Psoas muscle (tissue), 8 donors: ENCODE data around the gene SETD1A. TPM values are rescaled to one million over a fixed set of nuclear protein-coding genes. Genes with fewer than 3 reads are reported as not detected.

ENCODE experiments used
- ATAC-seq, 4 donors: fragments of 200-7000 bp; cut with Tn5 transposase; one replicate each; pipeline ENCODE4 v1.9.1; 2020; ENCODE audit warnings: moderate library complexity in 3 of 4, mild to moderate bottlenecking in 2 of 4
- DNase-seq, 2 donors: peaks; one replicate each; pipeline ENCODE4 v3.0.0-alpha.2; 2020
- H3K27ac ChIP-seq: fragments of 200-600 bp; one replicate; pipeline ENCODE4 v1.8.0; 2022
- H3K27me3 ChIP-seq, 3 donors: fragments of 200-600 bp in 1 of 3; one replicate each; pipeline versions ENCODE4 v1.6.1 to v1.8.0; 2013 to 2022; ENCODE audit warnings: low read length in 2 of 3, mild to moderate bottlenecking in 2 of 3, moderate library complexity in 1 of 3; ENCODE audit not compliant: insufficient read depth in 3 of 3
- H3K36me3 ChIP-seq, 2 donors: fragments of 200-600 bp in 1 of 2; one replicate each; pipeline versions ENCODE4 v1.6.1 to v1.8.0; 2013 to 2022; ENCODE audit warnings: low read depth in 1 of 2, mild to moderate bottlenecking in 1 of 2, moderate library complexity in 1 of 2; ENCODE audit not compliant: insufficient read depth in 1 of 2
- H3K4me1 ChIP-seq: fragments of 200-600 bp; one replicate; pipeline ENCODE4 v1.8.0; 2022
- H3K4me3 ChIP-seq: fragments of 200-600 bp; one replicate; pipeline ENCODE4 v1.8.0; 2022; ENCODE audit warnings: mild to moderate bottlenecking
- H3K9me3 ChIP-seq: fragments of 200-600 bp; one replicate; pipeline ENCODE4 v1.8.0; 2022
- WGBS, 3 donors: extraction: QIAGEN DNeasy Blood & Tissue Kit; methylation state at CpG; one replicate each; pipeline versions ENCODE4 v1.1.6 to v1.1.7; 2013; 5-methylcytosine and 5-hydroxymethylcytosine counted together
- intact Hi-C, 2 donors: fragments of 100-400 bp; cut with DNase I; formaldehyde crosslinking; loops; one replicate each; pipeline versions ENCODE4 v1.11.0 to v1.14.2; 2022
- polyA plus RNA-seq, 3 donors: library from polyadenylated mRNA; stranded (reverse); fragments of 200-250 nt; gene quantifications; one replicate each; pipeline ENCODE4 v1.2.3, GENCODE V29; 2013
- total RNA-seq, 4 donors: library from RNA; stranded (reverse); fragmentation: NEBNext Ultra II Directional in 2 of 4; extraction: Animal tissue kit (Norgen Biotek cat#: 25700) in 2 of 4; gene quantifications; one replicate each; pipeline versions ENCODE4 v1.2.1 to v1.2.4, GENCODE V29; 2021 to 2023
- TF ChIP-seq, protein P1 (sequence below): fragments of 200-600 bp; IDR thresholded peaks from one replicate; pipeline ENCODE4 v1.8.0; 2022; ENCODE audit warnings: antibody characterized with exemption
- donor health status: healthy with polysubstance abuse.
- donor health status: DM: no; HTN: no; CAD: no; lungs with moderate emphysema.
- donor health status: Bipolar disorder and iron deficiency.
- donor health status: healthy.
- donor health status: DM: yes; HTN: yes; CAD: no.
- donor health status: DM: no; HTN: no; CAD: no.
- donor health status: DM: no; HTN: no; CAD: no.
- donor health status: DM: yes; HTN: yes; CAD: no.

The SETD1A gene
- total and polyA plus RNA-seq, 7 donors: 7.9 to 19.0 (median 14.9) TPM

DNA sequence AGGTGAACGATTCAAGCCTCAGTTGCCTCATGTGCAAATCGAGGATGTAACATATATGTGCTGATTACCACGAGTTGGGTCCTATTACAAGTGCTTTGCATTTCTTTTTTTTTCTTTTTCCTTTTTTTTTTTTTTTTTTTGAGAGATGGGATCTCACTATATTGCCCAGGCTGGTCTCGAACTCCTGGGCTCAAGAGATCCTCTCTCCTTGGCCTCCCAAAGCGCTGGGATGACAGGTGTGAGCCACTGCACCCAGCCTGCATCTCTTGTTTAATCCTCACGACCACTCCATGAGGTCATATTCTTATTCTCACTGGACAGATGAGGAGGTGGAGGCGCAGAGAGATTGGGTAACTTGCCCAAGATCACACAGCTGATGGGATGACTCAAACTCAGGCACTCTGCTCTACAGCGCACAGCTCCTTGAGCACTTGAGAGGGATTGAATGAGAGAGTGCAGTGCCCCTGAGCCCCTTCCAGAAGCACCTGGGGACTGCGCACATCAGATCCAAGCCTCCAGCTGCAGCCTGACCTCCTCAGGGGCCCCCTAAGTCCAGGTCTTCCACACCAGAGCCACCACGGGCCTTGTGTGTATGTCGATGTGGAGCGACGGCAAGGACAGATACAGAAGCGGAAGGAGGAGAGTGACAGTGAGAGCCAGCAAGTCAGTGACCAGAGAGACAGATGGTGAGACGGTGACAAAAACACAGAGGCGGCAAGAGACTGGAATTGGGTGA, 48.0 kb downstream of the SETD1A start:
- Histone ChIP-seq H3K4me3 (no peak overlapping the region), H3K36me3 (no peaks in the 10 kb centered on the region), H3K27me3 (peaks cover 0 to 26% (median 10%) of the 10 kb centered on the region in 3 donors), H3K9me3 (no peaks in the 10 kb centered on the region), H3K27ac (no peak overlapping the region), H3K4me1 (no peaks in the 10 kb centered on the region)
- intact Hi-C loops: no loop called here
- DNase-seq (no peak), ATAC-seq (no peak)
- WGBS, 3 donors: 57 to 67% (median 58%) methylated on average over 16 of the region's 16 CpGs
- TF ChIP-seq, protein P1, sequence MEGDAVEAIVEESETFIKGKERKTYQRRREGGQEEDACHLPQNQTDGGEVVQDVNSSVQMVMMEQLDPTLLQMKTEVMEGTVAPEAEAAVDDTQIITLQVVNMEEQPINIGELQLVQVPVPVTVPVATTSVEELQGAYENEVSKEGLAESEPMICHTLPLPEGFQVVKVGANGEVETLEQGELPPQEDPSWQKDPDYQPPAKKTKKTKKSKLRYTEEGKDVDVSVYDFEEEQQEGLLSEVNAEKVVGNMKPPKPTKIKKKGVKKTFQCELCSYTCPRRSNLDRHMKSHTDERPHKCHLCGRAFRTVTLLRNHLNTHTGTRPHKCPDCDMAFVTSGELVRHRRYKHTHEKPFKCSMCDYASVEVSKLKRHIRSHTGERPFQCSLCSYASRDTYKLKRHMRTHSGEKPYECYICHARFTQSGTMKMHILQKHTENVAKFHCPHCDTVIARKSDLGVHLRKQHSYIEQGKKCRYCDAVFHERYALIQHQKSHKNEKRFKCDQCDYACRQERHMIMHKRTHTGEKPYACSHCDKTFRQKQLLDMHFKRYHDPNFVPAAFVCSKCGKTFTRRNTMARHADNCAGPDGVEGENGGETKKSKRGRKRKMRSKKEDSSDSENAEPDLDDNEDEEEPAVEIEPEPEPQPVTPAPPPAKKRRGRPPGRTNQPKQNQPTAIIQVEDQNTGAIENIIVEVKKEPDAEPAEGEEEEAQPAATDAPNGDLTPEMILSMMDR: no peak

- H3K27ac ChIP-seq: no peak overlapping the region
- no peaks in the 10 kb centered on the region for H3K9me3 ChIP-seq
- no peaks in the 10 kb centered on the region for H3K4me1 ChIP-seq
- intact Hi-C loops: no loop called here
- TF ChIP-seq, protein P1: no peak
- no peak for ATAC-seq
- no peaks in the 10 kb centered on the region for H3K36me3 ChIP-seq
- WGBS, 3 donors: 29 to 38% (median 35%) methylated on average over 7 of the region's 7 CpGs
- peaks cover 0 to 30% (median 13%) of the 10 kb centered on the region in 3 donors for H3K27me3 ChIP-seq
- DNase-seq: no peak
- no peak overlapping the region for H3K4me3 ChIP-seq
These were observed 48.5 kb downstream of the SETD1A start for GRCh38 chr16:31006086-31006385.

- H3K4me1 ChIP-seq: no peaks in the 10 kb centered on the region
- intact Hi-C loops: no loop called here
- H3K9me3 ChIP-seq: no peaks in the 10 kb centered on the region
- DNase-seq: no peak
- TF ChIP-seq, protein P1: no peak
- H3K27ac ChIP-seq: no peak overlapping the region
- 87 to 93% (median 91%) methylated on average over 8 of the region's 8 CpGs for WGBS, 3 donors
- no peaks in the 10 kb centered on the region for H3K36me3 ChIP-seq
- no peak for ATAC-seq
- H3K4me3 ChIP-seq: no peak overlapping the region
- peaks cover 0 to 36% (median 17%) of the 10 kb centered on the region in 3 donors for H3K27me3 ChIP-seq
These were observed 49.0 kb downstream of the SETD1A start for GRCh38 chr16:31006589-31006988.

- ATAC-seq (no peak), DNase-seq (no peak)
- H3K36me3 ChIP-seq: no peaks in the 10 kb centered on the region
- intact Hi-C loops: no loop called here
- H3K27me3 ChIP-seq: peaks cover 0 to 47% (median 21%) of the 10 kb centered on the region in 3 donors
- TF ChIP-seq, protein P1: no peak
- no peak overlapping the region for H3K27ac ChIP-seq
- no peaks in the 10 kb centered on the region for H3K4me1 ChIP-seq
- no peak overlapping the region for H3K4me3 ChIP-seq
- WGBS, 3 donors: 45 to 51% (median 50%) methylated on average over 6 of the region's 6 CpGs
- H3K9me3 ChIP-seq: no peaks in the 10 kb centered on the region
These were observed 50.1 kb downstream of the SETD1A start for GRCh38 chr16:31007684-31008083.

- 39 to 44% (median 40%) methylated on average over 6 of the region's 6 CpGs for WGBS, 3 donors
- peaks cover 0 to 50% (median 21%) of the 10 kb centered on the region in 3 donors for H3K27me3 ChIP-seq
These were observed 50.6 kb downstream of the SETD1A start for GRCh38 chr16:31008149-31008548.

More at GRCh38 chr16:31008149-31008548, 50.6 kb downstream of the SETD1A start:
- DNase-seq: no peak
- H3K9me3 ChIP-seq: no peaks in the 10 kb centered on the region
- no peak overlapping the region for H3K4me3 ChIP-seq
- no peaks in the 10 kb centered on the region for H3K36me3 ChIP-seq
- H3K27ac ChIP-seq: no peak overlapping the region
- no peaks in the 10 kb centered on the region for H3K4me1 ChIP-seq
- TF ChIP-seq, protein P1: no peak
- no peak for ATAC-seq
- intact Hi-C loops: no loop called here
